ENCODE measurements around the gene ATXN2L.
A peak's percentile ranks its signal among the peaks of the same experiment; 100 is the strongest.
"Not testable (repeated sequence)": the region's sequence is repeated elsewhere in the genome, so short reads cannot be mapped to it uniquely, and the experiment has no call there.

ATXN2L gene

GRCh38 chr16:28875134-28876018 is 52.6 kb downstream of the ATXN2L start:
- no peak for DNase-seq

- DNase-seq: no peak
Observed at GRCh38 chr16:28876019-28876659, 53.3 kb downstream of the ATXN2L start.

- no peak for DNase-seq
Observed at GRCh38 chr16:28876973-28877654, 54.3 kb downstream of the ATXN2L start.

- DNase-seq: no peak
Observed at GRCh38 chr16:28877655-28878000, 54.8 kb downstream of the ATXN2L start.

GRCh38 chr16:28878083-28878926 is 55.5 kb downstream of the ATXN2L start, which contains the start of gene ATP2A1:
Gene ATP2A1, plus strand, starts transcription at chr16:28878488. Its CDS starts 184 bp downstream, at chr16:28878672.
- DNase-seq: no peak

GRCh38 chr16:28879261-28879840 is 56.6 kb downstream of the ATXN2L start:
- DNase-seq: no peak

GRCh38 chr16:28879841-28880588 is 57.2 kb downstream of the ATXN2L start:
- DNase-seq: peak; percentile 86 to 91

- no peak for DNase-seq
Observed at GRCh38 chr16:28880589-28880915, 57.8 kb downstream of the ATXN2L start.

- no peak for DNase-seq
Observed at GRCh38 chr16:28880955-28881354, 58.2 kb downstream of the ATXN2L start.

- not testable (repeated sequence) for DNase-seq
Observed at GRCh38 chr16:28881565-28881964, 58.8 kb downstream of the ATXN2L start.

- DNase-seq: no peak
Observed at GRCh38 chr16:28882551-28883160, 59.9 kb downstream of the ATXN2L start.

- DNase-seq: no peak
Observed at GRCh38 chr16:28883221-28883996, 60.6 kb downstream of the ATXN2L start.

GRCh38 chr16:28884045-28884444 is 61.2 kb downstream of the ATXN2L start:
- DNase-seq: no peak
